HG03460 (cell line): ENCODE data around the gene CCDC194.

Experiments used
- ATAC-seq: cut with Tn5 transposase; IDR thresholded peaks from one replicate; pipeline ENCODE4 v1.9.1; 2021; ENCODE audit not compliant: unreplicated experiment

Gene CCDC194

GRCh38 chr19:17393914-17394313, at the start of gene CCDC194:
TSS of gene CCDC194 (minus strand) at chr19:17394196. CDS start at chr19:17394158, 38 bp downstream.
- no peak for ATAC-seq

GRCh38 chr19:17441241-17442021, 47.4 kb upstream of the CCDC194 start:
- no peak for ATAC-seq

GRCh38 chr19:17436874-17437267, 42.9 kb upstream of the CCDC194 start:
- ATAC-seq, result no peak

GRCh38 chr19:17436094-17436873, 42.3 kb upstream of the CCDC194 start:
- ATAC-seq, result no peak

GRCh38 chr19:17435218-17435617, 41.2 kb upstream of the CCDC194 start:
- no peak for ATAC-seq

- ATAC-seq, result no peak
Observed at GRCh38 chr19:17431417-17431816, 37.4 kb upstream of the CCDC194 start.

- no peak for ATAC-seq
Observed at GRCh38 chr19:17429641-17430113, 35.7 kb upstream of the CCDC194 start.

- ATAC-seq, result no peak
Observed at GRCh38 chr19:17424743-17425365, 30.9 kb upstream of the CCDC194 start.

GRCh38 chr19:17423429-17424208, 29.6 kb upstream of the CCDC194 start:
- no peak for ATAC-seq

- no peak for ATAC-seq
Observed at GRCh38 chr19:17421942-17422341, 27.9 kb upstream of the CCDC194 start.

GRCh38 chr19:17420475-17420924, 26.5 kb upstream of the CCDC194 start:
- ATAC-seq, result peak; percentile 11

GRCh38 chr19:17419621-17420474, 25.9 kb upstream of the CCDC194 start, which contains the start of gene MVB12A:
TSS of gene MVB12A (plus strand) at chr19:17420047. CDS start at chr19:17420136, 89 bp downstream.
- ATAC-seq, result peak; percentile 88

- ATAC-seq, result no peak
Observed at GRCh38 chr19:17419154-17419620, 25.2 kb upstream of the CCDC194 start.

- ATAC-seq, result no peak
Observed at GRCh38 chr19:17418710-17419109, 24.7 kb upstream of the CCDC194 start.

- ATAC-seq, result no peak
Observed at GRCh38 chr19:17415121-17415520, 21.1 kb upstream of the CCDC194 start.

GRCh38 chr19:17414097-17414496, 20.1 kb upstream of the CCDC194 start:
- ATAC-seq, result no peak

GRCh38 chr19:17411801-17412200, 17.8 kb upstream of the CCDC194 start:
- ATAC-seq, result no peak

- ATAC-seq, result no peak
Observed at GRCh38 chr19:17409990-17410389, 16.0 kb upstream of the CCDC194 start.

GRCh38 chr19:17406887-17407196, 12.8 kb upstream of the CCDC194 start:
- ATAC-seq, result no peak
